Smooth muscle cell (in vitro differentiated cells): ENCODE measurements around the gene PLCXD3. TPM values are rescaled to one million over a fixed set of nuclear protein-coding genes. Genes with fewer than 3 reads are reported as not detected.
"Not testable (repeated sequence)": the region's sequence is repeated elsewhere in the genome, so short reads cannot be mapped to it uniquely, and the experiment has no call there.

Experiments used
- DNase-seq: peaks from one replicate; lab custom pipeline; 2025; ENCODE audit not compliant: unreplicated experiment; lab: John Stamatoyannopoulos, UW
- H2AFZ ChIP-seq: fragments of 200-600 bp; sonication (generic); 2 replicates; pipeline ENCODE4 v1.6.0; 2016; ENCODE audit warnings: antibody characterized with exemption, low read depth, mild to moderate bottlenecking
- H3F3A ChIP-seq: fragments of 200-600 bp; sonication (generic); 2 replicates; pipeline ENCODE4 v1.6.0; 2017; ENCODE audit warnings: antibody characterized with exemption, low read depth
- H3K27ac ChIP-seq: fragments of 200-600 bp; sonication (generic); 2 replicates; pipeline ENCODE4 v1.5.1; 2016; ENCODE audit warnings: low read depth, mild to moderate bottlenecking
- H3K27me3 ChIP-seq: fragments of 200-600 bp; sonication (generic); 2 replicates; pipeline ENCODE4 v1.6.1; 2016; ENCODE audit warnings: low read depth, mild to moderate bottlenecking
- H3K36me3 ChIP-seq: fragments of 200-600 bp; sonication (generic); 2 replicates; pipeline ENCODE4 v1.5.1; 2016; ENCODE audit warnings: low read depth
- H3K4me1 ChIP-seq: fragments of 200-600 bp; sonication (generic); 2 replicates; pipeline ENCODE4 v1.5.1; 2016; ENCODE audit warnings: low read depth
- H3K4me2 ChIP-seq: fragments of 200-600 bp; sonication (generic); 2 replicates; pipeline ENCODE4 v1.6.0; 2016; ENCODE audit warnings: mild to moderate bottlenecking
- H3K4me3 ChIP-seq: fragments of 200-600 bp; sonication (generic); 2 replicates; pipeline ENCODE4 v1.5.1; 2016; ENCODE audit warnings: mild to moderate bottlenecking
- H3K79me2 ChIP-seq: fragments of 200-600 bp; sonication (generic); 2 replicates; pipeline ENCODE4 v1.6.0; 2016; ENCODE audit warnings: low read depth, mild to moderate bottlenecking
- H3K9ac ChIP-seq: fragments of 200-600 bp; sonication (generic); 2 replicates; pipeline ENCODE4 v1.6.0; 2016; ENCODE audit warnings: low read depth
- H3K9me3 ChIP-seq: fragments of 200-600 bp; sonication (generic); replicated peaks from 2 replicates; pipeline ENCODE4 v1.5.1; 2016; ENCODE audit warnings: low read depth
- H4K20me1 ChIP-seq: fragments of 200-600 bp; sonication (generic); 2 replicates; pipeline ENCODE4 v1.6.0; 2016; ENCODE audit warnings: low read depth
- WGBS: methylation state at CpG from one replicate; pipeline ENCODE4 v1.1.7; 2016; ENCODE audit warnings: low lambda C conversion rate; 5-methylcytosine and 5-hydroxymethylcytosine counted together
- polyA plus RNA-seq: library from polyadenylated mRNA; unstranded; fragments of >200 nt; fragmentation: Nextera tagmentation; extraction: Ambion mirVana; gene quantifications from 2 replicates; pipeline ENCODE4 v1.2.1, GENCODE V29; 2016
- total RNA-seq: library from RNA; depleted of rRNA; stranded (reverse); fragments of >200 nt; gene quantifications from 2 replicates; pipeline ENCODE4 v1.2.3, GENCODE V29; 2014
- TF ChIP-seq, protein P1 (sequence below): fragments of 200-600 bp; sonication (generic); IDR thresholded peaks from 2 replicates; pipeline ENCODE4 v1.5.1; 2017; ENCODE audit warnings: borderline replicate concordance, mild to moderate bottlenecking, antibody characterized with exemption; ENCODE audit not compliant: insufficient read depth, poor library complexity, severe bottlenecking

PLCXD3 gene
- total and polyA plus RNA-seq, 2 experiments from 2014 or later: 0.09 TPM; not detected in 1

DNA sequence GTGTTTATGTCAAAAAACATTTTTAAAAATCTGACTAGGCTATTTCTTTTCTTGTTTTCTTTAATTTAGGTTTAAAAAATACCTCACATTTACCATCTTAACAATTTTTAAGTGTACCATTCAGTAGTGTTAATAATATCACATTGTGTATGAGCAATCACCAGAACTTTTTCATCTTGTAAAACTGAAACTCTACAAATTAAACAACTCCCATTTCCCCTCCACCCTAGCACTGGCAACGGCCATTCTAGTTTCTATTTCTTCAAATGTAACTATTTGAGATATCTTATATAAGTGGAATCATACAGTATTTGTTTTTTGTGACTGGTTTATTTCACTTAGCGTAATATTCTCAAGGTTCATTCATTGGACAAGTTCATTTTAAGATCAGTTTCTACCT lies 27.7 kb downstream of the PLCXD3 start:
- no peaks in the 10 kb centered on the region for H3K36me3 ChIP-seq
- TF ChIP-seq, protein P1, sequence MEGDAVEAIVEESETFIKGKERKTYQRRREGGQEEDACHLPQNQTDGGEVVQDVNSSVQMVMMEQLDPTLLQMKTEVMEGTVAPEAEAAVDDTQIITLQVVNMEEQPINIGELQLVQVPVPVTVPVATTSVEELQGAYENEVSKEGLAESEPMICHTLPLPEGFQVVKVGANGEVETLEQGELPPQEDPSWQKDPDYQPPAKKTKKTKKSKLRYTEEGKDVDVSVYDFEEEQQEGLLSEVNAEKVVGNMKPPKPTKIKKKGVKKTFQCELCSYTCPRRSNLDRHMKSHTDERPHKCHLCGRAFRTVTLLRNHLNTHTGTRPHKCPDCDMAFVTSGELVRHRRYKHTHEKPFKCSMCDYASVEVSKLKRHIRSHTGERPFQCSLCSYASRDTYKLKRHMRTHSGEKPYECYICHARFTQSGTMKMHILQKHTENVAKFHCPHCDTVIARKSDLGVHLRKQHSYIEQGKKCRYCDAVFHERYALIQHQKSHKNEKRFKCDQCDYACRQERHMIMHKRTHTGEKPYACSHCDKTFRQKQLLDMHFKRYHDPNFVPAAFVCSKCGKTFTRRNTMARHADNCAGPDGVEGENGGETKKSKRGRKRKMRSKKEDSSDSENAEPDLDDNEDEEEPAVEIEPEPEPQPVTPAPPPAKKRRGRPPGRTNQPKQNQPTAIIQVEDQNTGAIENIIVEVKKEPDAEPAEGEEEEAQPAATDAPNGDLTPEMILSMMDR: no peak
- H4K20me1 ChIP-seq: no peaks in the 10 kb centered on the region
- no peak overlapping the region for H3K4me3 ChIP-seq
- no peaks in the 10 kb centered on the region for H3K4me1 ChIP-seq
- H3K9ac ChIP-seq: no peak overlapping the region
- no peaks in the 10 kb centered on the region for H3K9me3 ChIP-seq
- WGBS: 87% methylated on average over 2 of the region's 2 CpGs
- H3F3A ChIP-seq: no peaks in the 10 kb centered on the region
- no peak overlapping the region for H2AFZ ChIP-seq
- no peak overlapping the region for H3K27ac ChIP-seq
- H3K27me3 ChIP-seq: no peaks in the 10 kb centered on the region
- no peak for DNase-seq
- H3K79me2 ChIP-seq: no peaks in the 10 kb centered on the region
- no peak overlapping the region for H3K4me2 ChIP-seq

- WGBS: 87% methylated on average over 6 of the region's 6 CpGs
- TF ChIP-seq, protein P1: no peak
These were observed 28.2 kb downstream of the PLCXD3 start for GRCh38 chr5:41482173-41482572.

GRCh38 chr5:41471571-41472208 lies 38.7 kb downstream of the PLCXD3 start:
- not testable (repeated sequence) for H3K27me3 ChIP-seq, H3K4me2 ChIP-seq, H3K36me3 ChIP-seq, H3K9ac ChIP-seq, DNase-seq, H3K9me3 ChIP-seq, H3K27ac ChIP-seq, H4K20me1 ChIP-seq, H2AFZ ChIP-seq, H3F3A ChIP-seq, H3K4me3 ChIP-seq, H3K4me1 ChIP-seq, H3K79me2 ChIP-seq
- WGBS: 17% methylated on average over 1 of the region's 1 CpG

More at GRCh38 chr5:41482173-41482572, 28.2 kb downstream of the PLCXD3 start:
- Histone ChIP-seq H3K4me1 (no peaks in the 10 kb centered on the region), H3K4me2 (no peak overlapping the region), H3K79me2 (no peaks in the 10 kb centered on the region), H2AFZ (no peak overlapping the region), H3K4me3 (no peak overlapping the region), H3K27ac (no peak overlapping the region), H3F3A (no peaks in the 10 kb centered on the region), H3K36me3 (no peaks in the 10 kb centered on the region), H3K27me3 (no peaks in the 10 kb centered on the region), H4K20me1 (no peaks in the 10 kb centered on the region), H3K9me3 (no peaks in the 10 kb centered on the region), H3K9ac (no peak overlapping the region)
- no peak for DNase-seq

DNA sequence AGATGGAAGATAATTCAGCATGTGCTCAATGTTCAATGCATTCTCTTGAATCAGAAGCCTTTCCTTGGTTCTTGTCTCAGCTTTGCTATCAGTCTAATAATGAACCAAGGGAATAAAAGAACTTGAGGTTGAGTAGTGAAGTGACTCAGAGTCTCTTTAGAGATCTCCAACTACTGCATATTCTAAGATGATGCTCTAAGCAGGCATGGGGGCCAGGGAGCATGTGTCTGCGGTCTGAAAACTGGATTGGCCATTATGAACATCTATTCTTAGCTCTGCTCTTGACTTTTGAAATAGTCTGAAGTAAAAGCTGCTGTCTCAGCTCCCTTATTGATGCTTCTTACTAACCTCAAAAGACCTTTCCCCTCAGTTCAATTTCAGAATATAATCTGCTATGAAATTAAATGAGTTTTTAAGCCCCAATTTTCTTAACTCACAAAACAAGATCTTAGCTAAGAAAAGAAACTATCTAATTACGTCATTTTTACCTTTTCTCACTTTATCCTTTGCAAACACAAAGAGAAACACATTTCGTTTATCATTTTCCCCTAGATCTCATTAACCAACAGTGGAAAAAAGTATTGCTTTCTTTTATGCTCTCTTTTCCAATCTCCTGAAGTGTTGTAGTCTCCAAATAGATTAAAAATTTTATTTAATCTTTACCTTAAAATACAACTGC lies 44.8 kb downstream of the PLCXD3 start:
- no peaks in the 10 kb centered on the region for H3F3A ChIP-seq
- no peaks in the 10 kb centered on the region for H3K27me3 ChIP-seq
- WGBS: 79% methylated on average over 3 of the region's 3 CpGs
- no peak overlapping the region for H3K4me3 ChIP-seq
- H3K9me3 ChIP-seq: no peaks in the 10 kb centered on the region
- H3K79me2 ChIP-seq: no peaks in the 10 kb centered on the region
- no peaks in the 10 kb centered on the region for H3K36me3 ChIP-seq
- no peak overlapping the region for H3K27ac ChIP-seq
- H2AFZ ChIP-seq: no peak overlapping the region
- no peak overlapping the region for H3K4me2 ChIP-seq
- H3K9ac ChIP-seq: no peak overlapping the region
- H4K20me1 ChIP-seq: no peaks in the 10 kb centered on the region
- DNase-seq: no peak
- TF ChIP-seq, protein P1: no peak
- H3K4me1 ChIP-seq: no peaks in the 10 kb centered on the region
